ENCODE measurements around the gene NLRC5. TPM values are rescaled to one million over a fixed set of nuclear protein-coding genes. Genes with fewer than 3 reads are reported as not detected.
A peak's percentile ranks its signal among the peaks of the same experiment; 100 is the strongest.

The NLRC5 gene
- total and polyA plus RNA-seq, 10 donors = 52.0 to 401 (median 219) TPM

DNA sequence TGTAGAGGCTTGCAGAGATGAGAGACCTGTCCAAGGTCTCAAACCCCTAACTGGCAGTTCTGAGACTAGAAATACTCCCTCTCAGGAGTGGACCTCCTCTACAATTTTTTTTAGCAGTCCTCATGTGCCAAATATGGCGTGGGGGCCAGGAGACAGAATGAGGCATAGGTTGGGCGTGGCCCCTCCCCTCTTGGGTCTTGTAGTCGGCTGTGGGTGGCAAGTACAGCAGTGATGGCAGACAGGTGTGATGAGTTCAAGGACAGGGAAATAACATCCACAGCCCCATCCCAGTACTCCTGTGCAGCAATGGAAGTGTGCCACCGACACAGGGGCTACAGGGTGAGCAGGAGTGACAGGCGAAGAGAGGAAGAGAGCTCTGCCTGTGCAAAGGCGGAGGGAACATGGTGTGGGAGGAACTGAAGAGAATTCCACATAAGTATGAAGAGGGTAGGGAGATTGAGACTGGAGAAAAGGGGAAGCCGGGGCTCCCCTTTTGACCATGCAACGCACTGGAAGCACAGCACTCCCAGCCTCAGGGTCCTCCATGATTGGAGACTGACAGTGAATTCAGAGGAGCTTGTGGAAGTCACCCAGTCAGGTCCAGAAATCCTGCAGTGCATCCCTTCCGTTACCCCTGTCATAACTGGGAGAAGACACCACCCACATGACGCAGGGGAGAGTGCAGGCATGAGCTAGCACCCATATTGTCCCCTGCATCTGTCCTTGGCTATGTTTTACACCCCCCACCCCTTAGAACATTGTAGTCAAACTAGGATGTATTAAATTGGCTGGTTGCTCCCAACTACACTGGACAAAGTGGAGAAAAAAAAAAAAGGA lies 42.4 kb upstream of the NLRC5 start:
- Histone ChIP-seq H3K27me3 (replicated peaks in 1 of 7) (no peaks in the 10 kb centered on the region), H3K27ac (peak overlapping the region in 6 of 8 donors; percentile 2 to 33 (median 18)), H3K4me3 (no peak overlapping the region), H3K9me3 (no peaks in the 10 kb centered on the region), H3K36me3 (peaks cover 10 to 73% (median 46%) of the 10 kb centered on the region in 6 donors), H3K4me1 (peaks cover 0 to 65% (median 35%) of the 10 kb centered on the region in 6 donors)
- TF ChIP-seq POLR2AphosphoS5 (IDR thresholded peaks at IDR 0.05) (peak in 2 of 3 donors; percentile 73 to 80), POLR2A (IDR thresholded peaks at IDR 0.05) (no peak)
- TF ChIP-seq, protein P1, sequence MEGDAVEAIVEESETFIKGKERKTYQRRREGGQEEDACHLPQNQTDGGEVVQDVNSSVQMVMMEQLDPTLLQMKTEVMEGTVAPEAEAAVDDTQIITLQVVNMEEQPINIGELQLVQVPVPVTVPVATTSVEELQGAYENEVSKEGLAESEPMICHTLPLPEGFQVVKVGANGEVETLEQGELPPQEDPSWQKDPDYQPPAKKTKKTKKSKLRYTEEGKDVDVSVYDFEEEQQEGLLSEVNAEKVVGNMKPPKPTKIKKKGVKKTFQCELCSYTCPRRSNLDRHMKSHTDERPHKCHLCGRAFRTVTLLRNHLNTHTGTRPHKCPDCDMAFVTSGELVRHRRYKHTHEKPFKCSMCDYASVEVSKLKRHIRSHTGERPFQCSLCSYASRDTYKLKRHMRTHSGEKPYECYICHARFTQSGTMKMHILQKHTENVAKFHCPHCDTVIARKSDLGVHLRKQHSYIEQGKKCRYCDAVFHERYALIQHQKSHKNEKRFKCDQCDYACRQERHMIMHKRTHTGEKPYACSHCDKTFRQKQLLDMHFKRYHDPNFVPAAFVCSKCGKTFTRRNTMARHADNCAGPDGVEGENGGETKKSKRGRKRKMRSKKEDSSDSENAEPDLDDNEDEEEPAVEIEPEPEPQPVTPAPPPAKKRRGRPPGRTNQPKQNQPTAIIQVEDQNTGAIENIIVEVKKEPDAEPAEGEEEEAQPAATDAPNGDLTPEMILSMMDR (IDR thresholded peaks at IDR 0.05 in 8 of 11, conservative IDR thresholded peaks at IDR 0.05 in 3 of 11) = no peak
- intact Hi-C loops (cut with DNase I; ENCODE audit: low total_unique reads) = no loop called here
- WGBS, 5 donors = 69 to 86% (median 77%) methylated on average over 10 of the region's 10 CpGs
- no peak for DNase-seq

GRCh38 chr16:56947604-56947995 lies 41.8 kb upstream of the NLRC5 start:
- TF ChIP-seq, protein P1 (IDR thresholded peaks at IDR 0.05 in 8 of 11, conservative IDR thresholded peaks at IDR 0.05 in 3 of 11) = no peak
- no peak for TF ChIP-seq POLR2A (IDR thresholded peaks at IDR 0.05)
- no peak for TF ChIP-seq POLR2AphosphoS5 (IDR thresholded peaks at IDR 0.05)
- Histone ChIP-seq H3K4me3 (no peak overlapping the region), H3K27me3 (replicated peaks in 1 of 7) (no peaks in the 10 kb centered on the region), H3K4me1 (peaks cover 0 to 65% (median 36%) of the 10 kb centered on the region in 6 donors), H3K27ac (peak overlapping the region in 3 of 8 donors; percentile 2 to 33 (median 21)), H3K36me3 (peaks cover 10 to 67% (median 40%) of the 10 kb centered on the region in 6 donors), H3K9me3 (no peaks in the 10 kb centered on the region)
- intact Hi-C loops (cut with DNase I; ENCODE audit: low total_unique reads) = no loop called here
- WGBS, 5 donors = 89 to 97% (median 89%) methylated on average over 2 of the region's 2 CpGs
- no peak for DNase-seq

DNA sequence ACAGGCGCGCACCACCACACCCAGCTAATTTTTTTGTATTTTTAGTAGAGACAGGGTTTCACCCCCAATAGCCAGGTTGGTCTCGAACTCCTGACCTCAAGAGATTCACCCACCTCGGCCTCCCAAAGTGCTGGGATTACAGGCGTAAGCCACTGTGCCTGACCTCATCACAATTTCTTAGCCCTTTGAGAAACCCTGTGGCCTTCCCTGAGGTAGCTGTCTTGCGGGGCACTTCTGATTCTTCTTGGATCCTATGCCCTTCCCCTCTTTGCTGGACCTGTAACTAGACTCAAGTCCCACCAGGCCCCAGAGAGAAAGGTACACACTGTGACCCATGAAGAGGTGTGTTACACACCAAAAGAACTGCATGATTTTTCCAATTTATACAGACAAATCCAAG lies 41.1 kb upstream of the NLRC5 start:
- Histone ChIP-seq H3K27me3 (replicated peaks in 1 of 7) (no peaks in the 10 kb centered on the region), H3K27ac (peak overlapping the region in 1 of 8 donors; percentile 6), H3K4me3 (no peak overlapping the region), H3K4me1 (peaks cover 0 to 58% (median 34%) of the 10 kb centered on the region in 6 donors), H3K36me3 (peaks cover 5 to 61% (median 34%) of the 10 kb centered on the region in 6 donors), H3K9me3 (no peaks in the 10 kb centered on the region)
- WGBS, 5 donors = 94 to 98% (median 97%) methylated on average over 6 of the region's 6 CpGs
- TF ChIP-seq, protein P1 (IDR thresholded peaks at IDR 0.05 in 8 of 11, conservative IDR thresholded peaks at IDR 0.05 in 3 of 11) = no peak
- TF ChIP-seq POLR2A (IDR thresholded peaks at IDR 0.05) = no peak
- no peak for TF ChIP-seq POLR2AphosphoS5 (IDR thresholded peaks at IDR 0.05)
- intact Hi-C loops (cut with DNase I; ENCODE audit: low total_unique reads) = no loop called here
- no peak for DNase-seq

DNA sequence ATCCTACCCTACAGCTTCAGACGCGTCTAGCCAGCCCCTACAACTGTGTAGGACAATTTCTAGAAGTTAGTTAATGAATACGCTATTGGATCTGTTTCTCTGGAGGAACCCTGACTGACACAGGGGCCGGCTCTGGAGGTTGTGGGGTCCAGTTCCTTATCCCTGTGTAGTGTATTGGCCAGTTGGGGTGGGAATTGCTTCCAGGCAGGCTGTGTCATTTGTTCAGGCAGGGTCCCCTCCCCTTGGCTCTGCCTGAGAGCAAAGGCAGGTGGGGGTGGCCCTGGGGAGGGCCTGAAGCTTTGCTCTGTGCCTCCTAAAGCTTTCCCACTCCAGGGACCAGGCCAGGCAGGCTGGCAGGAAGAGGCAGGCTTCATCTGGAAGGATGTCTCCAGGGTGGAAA lies 39.3 kb upstream of the NLRC5 start:
- Histone ChIP-seq H3K27ac (peak overlapping the region in 3 of 8 donors; percentile 18 to 69 (median 36)), H3K4me3 (no peak overlapping the region), H3K4me1 (peaks cover 0 to 40% (median 27%) of the 10 kb centered on the region in 6 donors), H3K27me3 (replicated peaks in 1 of 7) (no peaks in the 10 kb centered on the region), H3K9me3 (no peaks in the 10 kb centered on the region), H3K36me3 (peaks cover under 1 to 43% (median 16%) of the 10 kb centered on the region in 6 donors)
- WGBS, 5 donors = 81 to 97% (median 92%) methylated on average over 4 of the region's 4 CpGs
- intact Hi-C loops (cut with DNase I; ENCODE audit: low total_unique reads) = no loop called here
- peak; percentile 58 for DNase-seq
- peak; percentile 5 to 39 (median 23) for TF ChIP-seq POLR2AphosphoS5 (IDR thresholded peaks at IDR 0.05)
- TF ChIP-seq, protein P1 (IDR thresholded peaks at IDR 0.05 in 8 of 11, conservative IDR thresholded peaks at IDR 0.05 in 3 of 11) = no peak

All from spleen (tissue), 11 donors.